Kidney (tissue), 14 donors: Measurements from ENCODE around the gene STK32B. TPM values are rescaled to one million over a fixed set of nuclear protein-coding genes. Genes with fewer than 3 reads are reported as not detected.

Experiments
- DNase-seq, 5 donors: peaks; one replicate each; pipeline ENCODE4 v3.0.0-alpha.2; 2013 to 2020
- FAIRE-seq: peaks from 2 replicates; lab custom pipeline; 2012; peaks lifted over from hg19 to GRCh38; lab: Jason Lieb, UNC
- H3K27ac ChIP-seq, 2 donors: one replicate each; pipeline ENCODE4 v1.7.0; 2013; ENCODE audit warnings: low read depth in 2 of 2, low read length in 2 of 2, inconsistent platforms in 1 of 2
- H3K27me3 ChIP-seq: one replicate; pipeline ENCODE4 v1.7.1; 2013; ENCODE audit warnings: low read length, inconsistent platforms; ENCODE audit not compliant: control insufficient read depth, insufficient read depth
- H3K36me3 ChIP-seq, 3 donors: one replicate each; pipeline versions ENCODE4 v1.7.0 to v1.7.1; 2013; ENCODE audit warnings: low read length in 3 of 3, control low read depth in 1 of 3, inconsistent platforms in 1 of 3; ENCODE audit not compliant: insufficient read depth in 3 of 3, control insufficient read depth in 2 of 3
- H3K4me1 ChIP-seq, 3 donors: one replicate each; pipeline versions ENCODE4 v1.7.0 to v1.7.1; 2013; ENCODE audit warnings: low read length in 3 of 3, inconsistent platforms in 1 of 3, low read depth in 1 of 3; ENCODE audit not compliant: control insufficient read depth in 2 of 3, insufficient read depth in 2 of 3
- H3K4me3 ChIP-seq, 3 donors: one replicate each; pipeline versions ENCODE4 v1.7.0 to v1.8.1; 2013; ENCODE audit warnings: low read length in 3 of 3, control low read depth in 1 of 3, inconsistent platforms in 1 of 3
- H3K9ac ChIP-seq, 3 donors: one replicate each; pipeline versions ENCODE4 v1.7.0 to v1.7.1; 2013; ENCODE audit warnings: low read length in 3 of 3, control low read depth in 1 of 3, inconsistent platforms in 1 of 3
- H3K9me3 ChIP-seq, 3 donors: one replicate each; pipeline versions ENCODE4 v1.7.0 to v1.7.1; 2013; ENCODE audit warnings: low read length in 3 of 3, control low read depth in 1 of 3, inconsistent platforms in 1 of 3; ENCODE audit not compliant: control insufficient read depth in 2 of 3, insufficient read depth in 1 of 3
- CTCF ChIP-seq: IDR thresholded peaks from 3 replicates; pipeline ENCODE4 v1.5.1; 2012; ENCODE audit warnings: mild to moderate bottlenecking, moderate library complexity, borderline replicate concordance; ENCODE audit not compliant: insufficient read depth; ENCODE audit errors: extremely low read depth
- intact Hi-C: fragments of 100-400 bp; cut with DNase I; formaldehyde crosslinking; loops from one replicate; pipeline ENCODE4 v1.11.1; 2022
- polyA plus RNA-seq: library from polyadenylated mRNA; stranded (reverse); fragments of 350-450 nt; fragmentation: Illumina TruSeq; extraction: RNeasy Lipid Tissue Mini Kit (QIAGEN cat#74804); gene quantifications from one replicate; pipeline ENCODE4 v1.2.3, GENCODE V29; 2014; ENCODE audit warnings: low read depth, low replicate concordance; ENCODE audit not compliant: insufficient read depth
- total RNA-seq: library from RNA; stranded (reverse); fragmentation: NEBNext Ultra II Directional; extraction: Animal tissue kit (Norgen Biotek cat#: 25700); gene quantifications from one replicate; pipeline ENCODE4 v1.2.1, GENCODE V29; 2021
- donor health status: control.
- donor health status: control.
- donor health status: control.
- donor health status: control.
- donor health status: control.
- donor health status: DM: yes; HTN: yes; CAD: no.
- donor health status: Normal renal cell carcinoma (clear cell type).

Gene STK32B
- total and polyA plus RNA-seq, 2 donors from 2014 or later, result 18.1 to 18.2 TPM

- Histone ChIP-seq H3K9ac (no peak overlapping the region), H3K9me3 (peaks cover 0 to 3% (median 0%) of the 10 kb centered on the region in 3 donors), H3K27me3 (no peaks in the 10 kb centered on the region), H3K36me3 (no peaks in the 10 kb centered on the region), H3K27ac (no peak overlapping the region), H3K4me1 (no peaks in the 10 kb centered on the region), H3K4me3 (no peak overlapping the region)
- TF ChIP-seq CTCF, result no peak
- FAIRE-seq (no peak), DNase-seq (no peak)
- intact Hi-C loops, result no loop called here
These were observed 426.3 kb downstream of the STK32B start for GRCh38 chr4:5477613-5478012.

GRCh38 chr4:5478169-5478568 lies 426.9 kb downstream of the STK32B start:
- no peak overlapping the region for H3K4me3 ChIP-seq
- no peaks in the 10 kb centered on the region for H3K4me1 ChIP-seq
- DNase-seq (no peak), FAIRE-seq (no peak)
- no peak overlapping the region for H3K9ac ChIP-seq
- TF ChIP-seq CTCF, result no peak
- no peaks in the 10 kb centered on the region for H3K36me3 ChIP-seq
- intact Hi-C loops, result no loop called here
- peaks cover 0 to 3% (median 0%) of the 10 kb centered on the region in 3 donors for H3K9me3 ChIP-seq
- no peak overlapping the region for H3K27ac ChIP-seq
- no peaks in the 10 kb centered on the region for H3K27me3 ChIP-seq

GRCh38 chr4:5478697-5479096 lies 427.4 kb downstream of the STK32B start:
- peaks cover 0 to 3% (median 0%) of the 10 kb centered on the region in 3 donors for H3K9me3 ChIP-seq
- intact Hi-C loops, result no loop called here
- H3K4me1 ChIP-seq, result no peaks in the 10 kb centered on the region
- FAIRE-seq (no peak), DNase-seq (no peak)
- no peaks in the 10 kb centered on the region for H3K27me3 ChIP-seq
- no peaks in the 10 kb centered on the region for H3K36me3 ChIP-seq
- H3K4me3 ChIP-seq, result no peak overlapping the region
- no peak overlapping the region for H3K27ac ChIP-seq
- H3K9ac ChIP-seq, result no peak overlapping the region
- TF ChIP-seq CTCF, result no peak

- peaks cover 0 to 3% (median 0%) of the 10 kb centered on the region in 3 donors for H3K9me3 ChIP-seq
- DNase-seq, result no peak
- no peaks in the 10 kb centered on the region for H3K36me3 ChIP-seq
- no peak overlapping the region for H3K4me3 ChIP-seq
- H3K27ac ChIP-seq, result no peak overlapping the region
- no peak for TF ChIP-seq CTCF
- H3K9ac ChIP-seq, result no peak overlapping the region
- intact Hi-C loops, result no loop called here
- H3K27me3 ChIP-seq, result no peaks in the 10 kb centered on the region
- no peak for FAIRE-seq
- no peaks in the 10 kb centered on the region for H3K4me1 ChIP-seq
These were observed 428.3 kb downstream of the STK32B start for GRCh38 chr4:5479518-5480060.
